Ammon's horn (tissue), 1 donor: ENCODE measurements around the gene GDF7.
A peak's percentile ranks its signal among the peaks of the same experiment; 100 is the strongest.

Source experiments
- DNase-seq: peaks from one replicate; pipeline ENCODE4 v3.0.0-alpha.2; 2016; ENCODE audit warnings: low spot score

The GDF7 gene

GRCh38 chr2:20645301-20645701 lies 21.6 kb upstream of the GDF7 start:
- DNase-seq: no peak

GRCh38 chr2:20645761-20646160 lies 21.2 kb upstream of the GDF7 start:
- DNase-seq: no peak

GRCh38 chr2:20646446-20646845 lies 20.5 kb upstream of the GDF7 start:
- DNase-seq: no peak

GRCh38 chr2:20647211-20647610 lies 19.7 kb upstream of the GDF7 start:
- DNase-seq: no peak

- DNase-seq: no peak
Observed at GRCh38 chr2:20647738-20648137, 19.2 kb upstream of the GDF7 start.

- DNase-seq: no peak
Observed at GRCh38 chr2:20648206-20648605, 18.7 kb upstream of the GDF7 start.

GRCh38 chr2:20648831-20649230 lies 18.1 kb upstream of the GDF7 start:
- DNase-seq: no peak

GRCh38 chr2:20649576-20649975 lies 17.4 kb upstream of the GDF7 start:
- peak; percentile 26 for DNase-seq

- DNase-seq: no peak
Observed at GRCh38 chr2:20649976-20650375, 17.0 kb upstream of the GDF7 start.

GRCh38 chr2:20650393-20650876 lies 16.5 kb upstream of the GDF7 start:
- DNase-seq: peak; percentile 65

GRCh38 chr2:20650877-20651730 lies 15.8 kb upstream of the GDF7 start, which contains the start of gene HS1BP3:
Gene HS1BP3, minus strand, starts transcription at chr2:20651098. Its CDS starts 35 bp downstream, at chr2:20651063.
- DNase-seq: peak; percentile 93

GRCh38 chr2:20651731-20652099 lies 15.2 kb upstream of the GDF7 start:
- no peak for DNase-seq

- DNase-seq: no peak
Observed at GRCh38 chr2:20652141-20652540, 14.8 kb upstream of the GDF7 start.

- DNase-seq: no peak
Observed at GRCh38 chr2:20652673-20653575, 14.0 kb upstream of the GDF7 start.

- DNase-seq: no peak
Observed at GRCh38 chr2:20653695-20654534, 13.0 kb upstream of the GDF7 start.

GRCh38 chr2:20654535-20654813 lies 12.5 kb upstream of the GDF7 start:
- DNase-seq: no peak

GRCh38 chr2:20656561-20656960 lies 10.4 kb upstream of the GDF7 start:
- DNase-seq: no peak

- DNase-seq: no peak
Observed at GRCh38 chr2:20657522-20658235, 9.3 kb upstream of the GDF7 start.

GRCh38 chr2:20660506-20661420 lies 6.2 kb upstream of the GDF7 start:
- DNase-seq: no peak
